ENCODE results near the gene UBE2J1.
A peak's percentile ranks its signal among the peaks of the same experiment; 100 is the strongest.

Gene UBE2J1

GRCh38 chr6:89356642-89357170, 4.2 kb upstream of the UBE2J1 start:
- no peak overlapping the region for H3K27ac ChIP-seq (ENCODE audit: poor library complexity, severe bottlenecking)
- DNase-seq (ENCODE audit: low spot score) (no peak), ATAC-seq (ENCODE audit: low read depth) (no peak)
- H3K36me3 ChIP-seq (ENCODE audit: low read depth) = no peaks in the 10 kb centered on the region
- no peak for TF ChIP-seq CTCF (IDR thresholded peaks at IDR 0.05; ENCODE audit: poor library complexity, severe bottlenecking)
- no peaks in the 10 kb centered on the region for H3K4me1 ChIP-seq (ENCODE audit: insufficient read depth, poor library complexity, severe bottlenecking)
- H3K9me3 ChIP-seq (ENCODE audit: severe bottlenecking) = no peaks in the 10 kb centered on the region
- H3K4me3 ChIP-seq (ENCODE audit: severe bottlenecking) = no peak overlapping the region
- H3K27me3 ChIP-seq (ENCODE audit: insufficient read depth, poor library complexity, severe bottlenecking) = no peaks in the 10 kb centered on the region

GRCh38 chr6:89355511-89356194, 3.1 kb upstream of the UBE2J1 start:
- H3K27ac ChIP-seq (ENCODE audit: poor library complexity, severe bottlenecking) = no peak overlapping the region
- H3K4me1 ChIP-seq (ENCODE audit: insufficient read depth, poor library complexity, severe bottlenecking) = peaks cover 8% of the 10 kb centered on the region
- H3K36me3 ChIP-seq (ENCODE audit: low read depth) = no peaks in the 10 kb centered on the region
- no peak for ATAC-seq (ENCODE audit: low read depth)
- TF ChIP-seq CTCF (IDR thresholded peaks at IDR 0.05; ENCODE audit: poor library complexity, severe bottlenecking) = no peak
- no peaks in the 10 kb centered on the region for H3K27me3 ChIP-seq (ENCODE audit: insufficient read depth, poor library complexity, severe bottlenecking)
- no peaks in the 10 kb centered on the region for H3K9me3 ChIP-seq (ENCODE audit: severe bottlenecking)
- H3K4me3 ChIP-seq (ENCODE audit: severe bottlenecking) = no peak overlapping the region
- DNase-seq (ENCODE audit: low spot score) = no peak

GRCh38 chr6:89353702-89354392, 1.3 kb upstream of the UBE2J1 start:
- ATAC-seq (ENCODE audit: low read depth) = no peak

GRCh38 chr6:89353118-89353556, 615 bp upstream of the UBE2J1 start:
- DNase-seq (ENCODE audit: low spot score) (no peak), ATAC-seq (ENCODE audit: low read depth) (no peak)
- no peak for TF ChIP-seq CTCF (IDR thresholded peaks at IDR 0.05; ENCODE audit: poor library complexity, severe bottlenecking)
- H3K36me3 ChIP-seq (ENCODE audit: low read depth) = no peaks in the 10 kb centered on the region
- peaks cover 10% of the 10 kb centered on the region for H3K4me1 ChIP-seq (ENCODE audit: insufficient read depth, poor library complexity, severe bottlenecking)
- H3K9me3 ChIP-seq (ENCODE audit: severe bottlenecking) = no peaks in the 10 kb centered on the region
- H3K27me3 ChIP-seq (ENCODE audit: insufficient read depth, poor library complexity, severe bottlenecking) = no peaks in the 10 kb centered on the region
- H3K27ac ChIP-seq (ENCODE audit: poor library complexity, severe bottlenecking) = peak overlapping the region; percentile 47
- H3K4me3 ChIP-seq (ENCODE audit: severe bottlenecking) = peak overlapping the region; percentile 58

More at GRCh38 chr6:89353702-89354392, 1.3 kb upstream of the UBE2J1 start:
- peaks cover 10% of the 10 kb centered on the region for H3K4me1 ChIP-seq (ENCODE audit: insufficient read depth, poor library complexity, severe bottlenecking)
- no peak for TF ChIP-seq CTCF (IDR thresholded peaks at IDR 0.05; ENCODE audit: poor library complexity, severe bottlenecking)
- H3K9me3 ChIP-seq (ENCODE audit: severe bottlenecking) = no peaks in the 10 kb centered on the region
- DNase-seq (ENCODE audit: low spot score) = no peak
- H3K36me3 ChIP-seq (ENCODE audit: low read depth) = no peaks in the 10 kb centered on the region
- H3K4me3 ChIP-seq (ENCODE audit: severe bottlenecking) = no peak overlapping the region
- no peak overlapping the region for H3K27ac ChIP-seq (ENCODE audit: poor library complexity, severe bottlenecking)
- H3K27me3 ChIP-seq (ENCODE audit: insufficient read depth, poor library complexity, severe bottlenecking) = no peaks in the 10 kb centered on the region
